ENCODE measurements around the gene RDX. TPM values are rescaled to one million over a fixed set of nuclear protein-coding genes. Genes with fewer than 3 reads are reported as not detected.

RDX gene
- total RNA-seq, 1 donor from 2014 or later = 132 TPM

GRCh38 chr11:110185121-110185591, 111.3 kb downstream of the RDX start:
- TF ChIP-seq EZH2 (IDR thresholded peaks at IDR 0.05; ENCODE audit: insufficient read depth, low read length) (no peak), CTCF (IDR thresholded peaks at IDR 0.05; ENCODE audit: insufficient read depth, low read depth, low read length) (no peak)
- Mint-ChIP-seq H3K4me3 (ENCODE audit: unreplicated experiment) (no peak overlapping the region), H3K9me3 (ENCODE audit: unreplicated experiment) (no peaks in the 10 kb centered on the region), H3K4me1 (ENCODE audit: low read depth, unreplicated experiment) (peaks cover 23% of the 10 kb centered on the region), H3K27ac (ENCODE audit: unreplicated experiment) (no peak overlapping the region), H3K27me3 (ENCODE audit: low read depth, unreplicated experiment) (no peaks in the 10 kb centered on the region), H3K36me3 (ENCODE audit: low read depth, unreplicated experiment) (peaks cover 2% of the 10 kb centered on the region)
- Histone ChIP-seq H3K27me3 (ENCODE audit: insufficient read depth, low read length) (peaks cover 10% of the 10 kb centered on the region), H3K4me1 (ENCODE audit: insufficient read depth, low read length) (peaks cover 10% of the 10 kb centered on the region), H3K36me3 (ENCODE audit: insufficient read depth, low read length) (no peaks in the 10 kb centered on the region), H3K4me2 (ENCODE audit: low read length) (peak overlapping the region; percentile 23), H3K79me2 (ENCODE audit: insufficient read depth, low read length) (no peaks in the 10 kb centered on the region), H3K9ac (ENCODE audit: low read length) (no peak overlapping the region), H2AFZ (ENCODE audit: low read depth, low read length) (no peak overlapping the region), H3K9me3 (ENCODE audit: insufficient read depth, low read depth, low read length) (no peaks in the 10 kb centered on the region), H3K27ac (ENCODE audit: low read depth, low read length) (no peak overlapping the region), H3K4me3 (ENCODE audit: insufficient read depth, low read depth, low read length) (no peak overlapping the region), H4K20me1 (ENCODE audit: insufficient read depth, low read length) (no peaks in the 10 kb centered on the region)
- FAIRE-seq = no peak
- peak; percentile 66 for DNase-seq (ENCODE audit: low read depth)

DNA sequence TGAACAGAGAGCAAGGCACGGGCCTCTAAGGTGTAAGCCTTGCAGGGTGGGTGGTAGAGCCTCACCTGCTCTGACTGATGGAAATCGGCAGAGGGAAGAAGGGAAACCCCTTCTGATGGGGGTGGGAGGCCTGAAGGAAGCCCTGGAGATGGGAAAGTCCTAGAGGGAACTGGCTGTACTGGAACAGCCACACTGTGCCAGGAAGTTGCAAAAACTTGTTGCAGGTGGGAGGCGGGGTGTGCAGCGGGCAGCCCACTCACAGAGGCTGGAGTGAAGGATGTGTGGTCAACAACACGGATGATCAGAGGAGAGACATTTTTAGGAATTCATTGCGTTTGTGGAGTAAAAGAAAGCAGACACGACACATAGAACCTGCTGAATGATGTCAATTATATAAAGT, 112.0 kb downstream of the RDX start:
- peaks cover 10% of the 10 kb centered on the region for H3K27me3 ChIP-seq (ENCODE audit: insufficient read depth, low read length)
- Mint-ChIP-seq H3K9me3 (ENCODE audit: unreplicated experiment) (no peaks in the 10 kb centered on the region), H3K36me3 (ENCODE audit: low read depth, unreplicated experiment) (peaks cover 1% of the 10 kb centered on the region), H3K27ac (ENCODE audit: unreplicated experiment) (no peak overlapping the region), H3K27me3 (ENCODE audit: low read depth, unreplicated experiment) (no peaks in the 10 kb centered on the region), H3K4me3 (ENCODE audit: unreplicated experiment) (no peak overlapping the region), H3K4me1 (ENCODE audit: low read depth, unreplicated experiment) (peaks cover 23% of the 10 kb centered on the region)
- H3K9ac ChIP-seq (ENCODE audit: low read length) = no peak overlapping the region
- H3K4me2 ChIP-seq (ENCODE audit: low read length) = no peak overlapping the region
- TF ChIP-seq CTCF (IDR thresholded peaks at IDR 0.05; ENCODE audit: insufficient read depth, low read depth, low read length) = no peak
- TF ChIP-seq EZH2 (IDR thresholded peaks at IDR 0.05; ENCODE audit: insufficient read depth, low read length) = no peak
- no peaks in the 10 kb centered on the region for H4K20me1 ChIP-seq (ENCODE audit: insufficient read depth, low read length)
- no peaks in the 10 kb centered on the region for H3K36me3 ChIP-seq (ENCODE audit: insufficient read depth, low read length)
- H2AFZ ChIP-seq (ENCODE audit: low read depth, low read length) = no peak overlapping the region
- no peak for DNase-seq (ENCODE audit: low read depth)
- no peak overlapping the region for H3K27ac ChIP-seq (ENCODE audit: low read depth, low read length)
- no peaks in the 10 kb centered on the region for H3K9me3 ChIP-seq (ENCODE audit: insufficient read depth, low read depth, low read length)
- no peak overlapping the region for H3K4me3 ChIP-seq (ENCODE audit: insufficient read depth, low read depth, low read length)
- H3K79me2 ChIP-seq (ENCODE audit: insufficient read depth, low read length) = no peaks in the 10 kb centered on the region
- H3K4me1 ChIP-seq (ENCODE audit: insufficient read depth, low read length) = peaks cover 10% of the 10 kb centered on the region
- FAIRE-seq = no peak

DNA sequence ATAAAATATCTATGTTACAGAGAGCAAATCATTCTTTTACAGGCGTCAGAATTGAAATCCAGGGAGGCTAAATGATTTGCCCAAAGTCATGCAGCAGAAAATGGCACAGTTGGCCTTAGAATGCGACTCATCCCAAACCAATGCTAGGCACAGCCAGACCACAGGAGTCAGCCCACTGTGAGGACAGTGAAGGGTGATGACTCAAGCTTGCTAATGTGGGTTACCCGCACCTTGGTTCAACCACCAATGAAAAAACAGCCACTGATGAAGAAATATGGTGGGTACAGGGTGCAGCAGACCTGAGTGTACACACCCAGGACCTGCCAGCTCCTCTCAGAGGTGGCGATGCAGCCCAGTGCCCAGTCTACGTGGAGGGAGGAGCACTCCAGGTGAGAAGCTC, 113.5 kb downstream of the RDX start:
- Histone ChIP-seq H3K36me3 (ENCODE audit: insufficient read depth, low read length) (no peaks in the 10 kb centered on the region), H3K9ac (ENCODE audit: low read length) (no peak overlapping the region), H3K79me2 (ENCODE audit: insufficient read depth, low read length) (no peaks in the 10 kb centered on the region), H3K4me2 (ENCODE audit: low read length) (no peak overlapping the region), H3K9me3 (ENCODE audit: insufficient read depth, low read depth, low read length) (no peaks in the 10 kb centered on the region), H2AFZ (ENCODE audit: low read depth, low read length) (no peak overlapping the region), H4K20me1 (ENCODE audit: insufficient read depth, low read length) (no peaks in the 10 kb centered on the region), H3K27me3 (ENCODE audit: insufficient read depth, low read length) (peaks cover 10% of the 10 kb centered on the region), H3K27ac (ENCODE audit: low read depth, low read length) (no peak overlapping the region), H3K4me1 (ENCODE audit: insufficient read depth, low read length) (peaks cover 10% of the 10 kb centered on the region), H3K4me3 (ENCODE audit: insufficient read depth, low read depth, low read length) (no peak overlapping the region)
- H3K4me3 Mint-ChIP-seq (ENCODE audit: unreplicated experiment) = no peak overlapping the region
- H3K9me3 Mint-ChIP-seq (ENCODE audit: unreplicated experiment) = peaks cover 2% of the 10 kb centered on the region
- no peaks in the 10 kb centered on the region for H3K36me3 Mint-ChIP-seq (ENCODE audit: low read depth, unreplicated experiment)
- TF ChIP-seq EZH2 (IDR thresholded peaks at IDR 0.05; ENCODE audit: insufficient read depth, low read length) (no peak), CTCF (IDR thresholded peaks at IDR 0.05; ENCODE audit: insufficient read depth, low read depth, low read length) (no peak)
- H3K27me3 Mint-ChIP-seq (ENCODE audit: low read depth, unreplicated experiment) = peaks cover 3% of the 10 kb centered on the region
- peak; percentile 47 for DNase-seq (ENCODE audit: low read depth)
- FAIRE-seq = no peak
- H3K27ac Mint-ChIP-seq (ENCODE audit: unreplicated experiment) = peak overlapping the region; percentile 11
- H3K4me1 Mint-ChIP-seq (ENCODE audit: low read depth, unreplicated experiment) = peaks cover 23% of the 10 kb centered on the region

Data from astrocyte (in vitro differentiated cells and primary cell).